Tibial artery (tissue), 4 donors: ENCODE results near the gene CDH4.

Experiments
- DNase-seq, 2 donors: peaks; one replicate each; pipeline ENCODE4 v3.0.0-alpha.2; 2019
- H3K27ac ChIP-seq, 2 donors: fragments of 200-600 bp; sonication (generic) in 1 of 2; 1 replicate in 1 of 2; 2 replicates in 1 of 2; pipeline ENCODE4 v1.5.1; 2018 to 2019; ENCODE audit warnings: mild to moderate bottlenecking in 1 of 2
- H3K27me3 ChIP-seq, 2 donors: fragments of 200-600 bp; sonication (generic) in 1 of 2; one replicate each; pipeline versions ENCODE4 v1.5.1 to v1.6.0; 2016 to 2019
- H3K36me3 ChIP-seq, 3 donors: fragments of 200-600 bp; sonication (generic) in 2 of 3; one replicate each; pipeline ENCODE4 v1.5.1; 2016 to 2019; ENCODE audit warnings: mild to moderate bottlenecking in 2 of 3
- H3K4me1 ChIP-seq, 4 donors: fragments of 200-600 bp; sonication (generic) in 2 of 4; 1 replicate in 3 of 4; 2 replicates in 1 of 4; pipeline ENCODE4 v1.5.1; 2016 to 2019
- H3K4me3 ChIP-seq, 2 donors: fragments of 200-600 bp; sonication (generic) in 1 of 2; 1 replicate in 1 of 2; 2 replicates in 1 of 2; pipeline ENCODE4 v1.5.1; 2018 to 2019; ENCODE audit warnings: mild to moderate bottlenecking in 2 of 2
- H3K9me3 ChIP-seq, 3 donors: fragments of 200-600 bp; sonication (generic) in 1 of 3; one replicate each; pipeline ENCODE4 v1.5.1; 2016 to 2019
- CTCF ChIP-seq, 2 experiments: fragments of 200-600 bp in 1 of 2; fragments of 450-650 bp in 1 of 2; IDR thresholded peaks; one replicate each; pipeline ENCODE4 v1.5.1; 2017 to 2019; ENCODE audit warnings: antibody characterized with exemption in 2 of 2, mild to moderate bottlenecking in 1 of 2, moderate library complexity in 1 of 2
- intact Hi-C: fragments of 100-400 bp; cut with DNase I; formaldehyde crosslinking; loops from one replicate; pipeline ENCODE4 v1.15.0; 2023; ENCODE audit warnings: low total_unique reads

The CDH4 gene

GRCh38 chr20:61307686-61308476 is 55.8 kb downstream of the CDH4 start:
- no peak for TF ChIP-seq CTCF (IDR thresholded peaks at IDR 0.05)
- Histone ChIP-seq H3K4me1 (no peaks in the 10 kb centered on the region), H3K27me3 (peaks cover 0 to 12% of the 10 kb centered on the region in 2 donors), H3K9me3 (no peaks in the 10 kb centered on the region), H3K4me3 (no peak overlapping the region), H3K36me3 (no peaks in the 10 kb centered on the region), H3K27ac (no peak overlapping the region)
- DNase-seq, result no peak
- intact Hi-C loops, result no loop called here

GRCh38 chr20:61308477-61308774 is 56.4 kb downstream of the CDH4 start:
- Histone ChIP-seq H3K4me3 (no peak overlapping the region), H3K4me1 (no peaks in the 10 kb centered on the region), H3K36me3 (no peaks in the 10 kb centered on the region), H3K9me3 (no peaks in the 10 kb centered on the region), H3K27me3 (peaks cover 0 to 9% of the 10 kb centered on the region in 2 donors), H3K27ac (no peak overlapping the region)
- intact Hi-C loops, result no loop called here
- DNase-seq, result no peak
- TF ChIP-seq CTCF (IDR thresholded peaks at IDR 0.05), result no peak

GRCh38 chr20:61310954-61311353 is 58.9 kb downstream of the CDH4 start:
- TF ChIP-seq CTCF (IDR thresholded peaks at IDR 0.05), result no peak
- Histone ChIP-seq H3K27ac (no peak overlapping the region), H3K4me3 (no peak overlapping the region), H3K4me1 (no peaks in the 10 kb centered on the region), H3K27me3 (peaks cover 0 to 9% of the 10 kb centered on the region in 2 donors), H3K9me3 (no peaks in the 10 kb centered on the region), H3K36me3 (no peaks in the 10 kb centered on the region)
- intact Hi-C loops, result no loop called here
- DNase-seq, result no peak

- no peaks in the 10 kb centered on the region for H3K4me1 ChIP-seq
- H3K36me3 ChIP-seq, result no peaks in the 10 kb centered on the region
- no peak overlapping the region for H3K4me3 ChIP-seq
- H3K27ac ChIP-seq, result no peak overlapping the region
- H3K9me3 ChIP-seq, result no peaks in the 10 kb centered on the region
- peaks cover 0 to 7% of the 10 kb centered on the region in 2 donors for H3K27me3 ChIP-seq
- no peak for DNase-seq
- no peak for TF ChIP-seq CTCF (IDR thresholded peaks at IDR 0.05)
- intact Hi-C loops, result no loop called here
Observed at GRCh38 chr20:61311656-61312387, 59.8 kb downstream of the CDH4 start.

- DNase-seq, result no peak
Observed at GRCh38 chr20:61312925-61313324, 60.9 kb downstream of the CDH4 start.

More at GRCh38 chr20:61312925-61313324, 60.9 kb downstream of the CDH4 start:
- Histone ChIP-seq H3K9me3 (no peaks in the 10 kb centered on the region), H3K4me1 (no peaks in the 10 kb centered on the region), H3K27ac (no peak overlapping the region), H3K36me3 (no peaks in the 10 kb centered on the region), H3K4me3 (no peak overlapping the region), H3K27me3 (no peaks in the 10 kb centered on the region)
- no peak for TF ChIP-seq CTCF (IDR thresholded peaks at IDR 0.05)
- intact Hi-C loops, result no loop called here
